ENCODE results near the gene ZNF839.

The ZNF839 gene

DNA sequence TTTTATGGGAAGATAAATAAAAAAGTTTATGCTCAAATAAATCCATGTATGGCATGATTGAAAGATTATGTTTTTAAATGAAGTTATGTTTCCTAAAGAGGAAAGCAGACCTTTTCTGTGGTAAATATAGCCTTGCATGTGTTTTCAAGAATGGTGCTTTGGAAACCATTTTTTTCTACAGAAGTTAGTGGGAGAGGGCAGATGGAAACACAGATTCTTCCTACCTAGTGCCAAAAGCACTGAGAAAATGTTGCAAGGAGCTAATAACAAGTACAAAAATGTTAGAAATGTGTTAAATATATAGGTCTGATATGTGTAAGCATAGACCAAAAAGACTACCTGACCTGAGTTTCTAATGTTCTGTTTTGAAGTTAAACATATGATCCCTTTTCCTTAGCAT is 67.5 kb downstream of the ZNF839 start:
- DNase-seq (ENCODE audit: low spot score), result no peak

GRCh38 chr14:102389246-102389645 is 69.7 kb downstream of the ZNF839 start:
- no peak for DNase-seq (ENCODE audit: low spot score)

- DNase-seq (ENCODE audit: low spot score), result no peak
Measured at GRCh38 chr14:102390064-102390855, 70.7 kb downstream of the ZNF839 start.

Data from HuH-7.5 (cell line).